SK-N-SH treated with all-trans-retinoic acid at 6 μM for 48 hours (cell line): ENCODE measurements around the gene CFAP20.

Experiments
- ATAC-seq: fragments of 200-7000 bp; cut with Tn5 transposase; 3 replicates; pipeline ENCODE4 v1.9.1; 2020; ENCODE audit warnings: mild to moderate bottlenecking, moderate library complexity
- ARNTL ChIP-seq: fragments of 450-650 bp; formaldehyde crosslinking; IDR thresholded peaks from 2 replicates; pipeline ENCODE4 v1.5.0; 2020; ENCODE audit warnings: low read depth, mild to moderate bottlenecking, moderate library complexity, borderline replicate concordance
- BACH2 ChIP-seq: fragments of 250-450 bp; sonication (Bioruptor Pico); IDR thresholded peaks from 2 replicates; pipeline ENCODE4 v1.9.0; 2021; ENCODE audit warnings: mild to moderate bottlenecking, borderline replicate concordance
- CREB5 ChIP-seq: fragments of 250-450 bp; sonication (Bioruptor Pico); IDR thresholded peaks from 2 replicates; pipeline ENCODE4 v1.5.1; 2020; ENCODE audit warnings: low read depth, mild to moderate bottlenecking, moderate library complexity
- CSDC2 ChIP-seq: fragments of 250-450 bp; sonication (Bioruptor Pico); IDR thresholded peaks from 2 replicates; pipeline ENCODE4 v1.5.0; 2020; ENCODE audit warnings: mild to moderate bottlenecking, moderate library complexity
- ESRRG ChIP-seq: fragments of 250-450 bp; sonication (Bioruptor Pico); IDR thresholded peaks from 2 replicates; pipeline ENCODE4 v1.6.1; 2021; ENCODE audit warnings: mild to moderate bottlenecking
- GLIS3 ChIP-seq: fragments of 250-450 bp; sonication (Bioruptor Pico); IDR thresholded peaks from 2 replicates; pipeline ENCODE4 v1.5.0; 2020; ENCODE audit warnings: mild to moderate bottlenecking, moderate library complexity
- ISL1 ChIP-seq: fragments of 250-450 bp; sonication (Bioruptor Pico); IDR thresholded peaks from 2 replicates; pipeline ENCODE4 v2.1.2; 2022; ENCODE audit warnings: mild to moderate bottlenecking, moderate library complexity
- OSR1 ChIP-seq: fragments of 250-450 bp; sonication (Bioruptor Pico); IDR thresholded peaks from 2 replicates; pipeline ENCODE4 v1.8.0; 2022; ENCODE audit warnings: moderate library complexity, mild to moderate bottlenecking, inconsistent platforms
- PATZ1 ChIP-seq: fragments of 250-450 bp; sonication (Bioruptor Pico); IDR thresholded peaks from 2 replicates; pipeline ENCODE4 v1.8.0; 2020; ENCODE audit warnings: mild to moderate bottlenecking, moderate library complexity, borderline replicate concordance
- PPARA ChIP-seq: fragments of 250-450 bp; sonication (Bioruptor Pico); IDR thresholded peaks from 2 replicates; pipeline ENCODE4 v1.5.0; 2020; ENCODE audit warnings: mild to moderate bottlenecking, borderline replicate concordance
- RARB ChIP-seq: fragments of 250-450 bp; sonication (Bioruptor Pico); IDR thresholded peaks from 2 replicates; pipeline ENCODE4 v1.8.0; 2021; ENCODE audit warnings: mild to moderate bottlenecking, moderate library complexity
- SNAI2 ChIP-seq: fragments of 250-450 bp; sonication (Bioruptor Pico); IDR thresholded peaks from 2 replicates; pipeline ENCODE4 v1.5.0; 2020; ENCODE audit warnings: mild to moderate bottlenecking, moderate library complexity
- TCF4 ChIP-seq: fragments of 250-450 bp; sonication (Bioruptor Pico); IDR thresholded peaks from 2 replicates; pipeline ENCODE4 v1.8.0; 2021; ENCODE audit warnings: mild to moderate bottlenecking, moderate library complexity, borderline replicate concordance
- TOX ChIP-seq: fragments of 250-450 bp; sonication (Bioruptor Pico); IDR thresholded peaks from 2 replicates; pipeline ENCODE4 v1.8.0; 2021; ENCODE audit warnings: mild to moderate bottlenecking, moderate library complexity, borderline replicate concordance
- TSHZ2 ChIP-seq: fragments of 250-450 bp; sonication (Bioruptor Pico); IDR thresholded peaks from 2 replicates; pipeline ENCODE4 v1.5.0; 2020; ENCODE audit warnings: mild to moderate bottlenecking, moderate library complexity
- ZFP3 ChIP-seq: fragments of 250-450 bp; sonication (Bioruptor Pico); IDR thresholded peaks from 2 replicates; pipeline ENCODE4 v1.5.0; 2020; ENCODE audit warnings: mild to moderate bottlenecking, moderate library complexity
- ZFP30 ChIP-seq: fragments of 450-650 bp; formaldehyde crosslinking; IDR thresholded peaks from 2 replicates; pipeline ENCODE4 v1.5.0; 2022; ENCODE audit warnings: mild to moderate bottlenecking, moderate library complexity
- ZNF70 ChIP-seq: fragments of 450-650 bp; formaldehyde crosslinking; IDR thresholded peaks from 2 replicates; pipeline ENCODE4 v1.5.0; 2020; ENCODE audit warnings: mild to moderate bottlenecking, moderate library complexity
- ZNF8 ChIP-seq: fragments of 450-650 bp; formaldehyde crosslinking; IDR thresholded peaks from 2 replicates; pipeline ENCODE4 v1.5.0; 2020; ENCODE audit warnings: mild to moderate bottlenecking, moderate library complexity
- TF ChIP-seq, protein P1 (sequence below): fragments of 250-450 bp; sonication (Bioruptor Pico); IDR thresholded peaks from 2 replicates; pipeline ENCODE4 v1.8.0; 2021; ENCODE audit warnings: low read depth, mild to moderate bottlenecking, moderate library complexity, borderline replicate concordance

The CFAP20 gene

DNA sequence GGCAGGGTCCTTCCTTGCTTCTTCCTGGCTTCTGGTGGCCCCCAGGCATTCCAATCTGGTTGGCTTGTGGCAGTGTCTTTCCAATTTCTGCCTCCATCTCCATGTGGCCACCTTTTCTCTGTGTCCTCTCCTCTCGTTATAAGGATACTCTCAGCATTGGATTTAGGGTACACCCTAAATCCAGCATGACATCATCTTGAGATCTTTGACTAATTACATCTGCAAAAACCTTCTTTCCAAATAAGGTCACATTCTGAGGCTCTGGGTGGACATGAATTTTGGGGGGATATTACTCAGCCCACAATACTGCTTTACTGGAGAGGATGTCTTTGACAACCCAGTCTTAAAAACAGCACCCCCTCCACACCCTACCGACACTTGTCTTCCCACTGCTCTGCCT is 18.9 kb upstream of the CFAP20 start:
- no peak for ATAC-seq
- no peak for TF ChIP-seq BACH2 (CRISPR knock-in tag)
- no peak for TF ChIP-seq SNAI2 (CRISPR knock-in tag)
- TF ChIP-seq ZNF8 (CRISPR knock-in tag): no peak
- no peak for TF ChIP-seq CREB5 (CRISPR knock-in tag)
- TF ChIP-seq CSDC2 (CRISPR knock-in tag): no peak
- TF ChIP-seq ZFP30 (CRISPR knock-in tag): no peak
- TF ChIP-seq, protein P1, sequence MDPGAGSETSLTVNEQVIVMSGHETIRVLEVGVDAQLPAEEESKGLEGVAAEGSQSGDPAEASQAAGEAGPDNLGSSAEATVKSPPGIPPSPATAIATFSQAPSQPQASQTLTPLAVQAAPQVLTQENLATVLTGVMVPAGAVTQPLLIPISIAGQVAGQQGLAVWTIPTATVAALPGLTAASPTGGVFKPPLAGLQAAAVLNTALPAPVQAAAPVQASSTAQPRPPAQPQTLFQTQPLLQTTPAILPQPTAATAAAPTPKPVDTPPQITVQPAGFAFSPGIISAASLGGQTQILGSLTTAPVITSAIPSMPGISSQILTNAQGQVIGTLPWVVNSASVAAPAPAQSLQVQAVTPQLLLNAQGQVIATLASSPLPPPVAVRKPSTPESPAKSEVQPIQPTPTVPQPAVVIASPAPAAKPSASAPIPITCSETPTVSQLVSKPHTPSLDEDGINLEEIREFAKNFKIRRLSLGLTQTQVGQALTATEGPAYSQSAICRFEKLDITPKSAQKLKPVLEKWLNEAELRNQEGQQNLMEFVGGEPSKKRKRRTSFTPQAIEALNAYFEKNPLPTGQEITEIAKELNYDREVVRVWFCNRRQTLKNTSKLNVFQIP (CRISPR knock-in tag): no peak
- no peak for TF ChIP-seq RARB (CRISPR knock-in tag)
- TF ChIP-seq TOX (CRISPR knock-in tag): no peak
- TF ChIP-seq ISL1 (CRISPR knock-in tag): no peak
- no peak for TF ChIP-seq TCF4
- no peak for TF ChIP-seq PATZ1 (CRISPR knock-in tag)
- no peak for TF ChIP-seq ZFP3 (CRISPR knock-in tag)
- TF ChIP-seq TSHZ2 (CRISPR knock-in tag): no peak
- no peak for TF ChIP-seq PPARA (CRISPR knock-in tag)
- TF ChIP-seq GLIS3: no peak
- TF ChIP-seq ZNF70 (CRISPR knock-in tag): no peak
- TF ChIP-seq, all 23 proteins: peak for 0

GRCh38 chr16:58138852-58139251 is 9.7 kb upstream of the CFAP20 start:
- ATAC-seq: no peak
- no peak for TF ChIP-seq ZFP30 (CRISPR knock-in tag)
- TF ChIP-seq PATZ1 (CRISPR knock-in tag): no peak
- TF ChIP-seq ARNTL (CRISPR knock-in tag): no peak
- no peak for TF ChIP-seq CSDC2 (CRISPR knock-in tag)
- no peak for TF ChIP-seq RARB (CRISPR knock-in tag)
- TF ChIP-seq TOX (CRISPR knock-in tag): no peak
- no peak for TF ChIP-seq ZNF8 (CRISPR knock-in tag)
- no peak for TF ChIP-seq CREB5 (CRISPR knock-in tag)
- TF ChIP-seq TSHZ2 (CRISPR knock-in tag): no peak
- TF ChIP-seq ESRRG (CRISPR knock-in tag): no peak
- no peak for TF ChIP-seq GLIS3
- no peak for TF ChIP-seq SNAI2 (CRISPR knock-in tag)
- TF ChIP-seq OSR1: no peak
- TF ChIP-seq ISL1 (CRISPR knock-in tag): no peak
- no peak for TF ChIP-seq PPARA (CRISPR knock-in tag)
- TF ChIP-seq ZFP3 (CRISPR knock-in tag): no peak
- TF ChIP-seq BACH2 (CRISPR knock-in tag): no peak
- TF ChIP-seq, protein P1 (CRISPR knock-in tag): no peak
- no peak for TF ChIP-seq TCF4
